ENCODE results near the gene CHRDL2.

The CHRDL2 gene

DNA sequence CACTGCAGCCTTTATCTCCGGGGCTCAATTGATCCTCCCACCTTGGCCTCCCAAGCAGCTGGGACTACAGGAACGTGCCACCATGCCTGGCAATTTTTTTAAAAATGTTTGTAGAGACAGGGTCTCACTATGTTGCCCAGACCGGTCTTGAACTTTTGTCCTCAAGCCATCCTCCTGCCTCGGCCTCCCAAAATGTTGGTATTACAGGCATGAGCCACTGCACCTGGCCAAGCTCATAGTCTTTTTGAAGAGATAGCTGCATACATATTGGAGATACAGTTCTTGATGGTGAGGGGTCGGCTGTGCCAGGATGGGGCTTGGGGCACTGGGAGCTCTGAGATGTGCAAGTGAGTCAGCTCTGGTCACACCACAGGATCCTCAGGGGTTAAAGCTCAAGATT is 53.2 kb downstream of the CHRDL2 start:
- DNase-seq (ENCODE audit: low spot score) (no peak), ATAC-seq (ENCODE audit: low read depth) (no peak)
- no peak overlapping the region for H3K27ac ChIP-seq (ENCODE audit: poor library complexity, severe bottlenecking)

DNA sequence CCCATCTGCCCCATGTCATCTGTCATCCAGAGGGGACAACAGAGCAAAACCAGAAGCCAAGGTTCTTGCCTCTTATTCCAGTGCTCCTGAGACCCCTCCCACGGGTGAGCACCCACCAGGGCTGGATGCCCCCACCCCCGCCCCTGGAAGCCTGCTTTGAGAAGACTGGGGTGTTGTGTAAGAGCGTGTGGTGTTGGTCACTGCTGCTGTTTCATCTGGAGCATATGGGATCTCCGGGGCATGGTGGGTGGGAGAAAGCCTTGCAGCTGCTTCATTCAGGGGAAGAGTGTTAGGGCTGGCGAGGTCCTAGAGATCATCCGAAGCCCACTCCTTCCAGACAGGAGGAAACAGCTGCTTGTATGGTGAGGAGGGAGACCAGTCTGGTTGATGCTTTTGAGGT is 54.1 kb downstream of the CHRDL2 start:
- H3K27me3 ChIP-seq (ENCODE audit: insufficient read depth, poor library complexity, severe bottlenecking), result no peaks in the 10 kb centered on the region
- no peaks in the 10 kb centered on the region for H3K36me3 ChIP-seq (ENCODE audit: low read depth)
- peaks cover 18% of the 10 kb centered on the region for H3K4me1 ChIP-seq (ENCODE audit: insufficient read depth, poor library complexity, severe bottlenecking)
- no peak for ATAC-seq (ENCODE audit: low read depth)
- TF ChIP-seq, protein P1, sequence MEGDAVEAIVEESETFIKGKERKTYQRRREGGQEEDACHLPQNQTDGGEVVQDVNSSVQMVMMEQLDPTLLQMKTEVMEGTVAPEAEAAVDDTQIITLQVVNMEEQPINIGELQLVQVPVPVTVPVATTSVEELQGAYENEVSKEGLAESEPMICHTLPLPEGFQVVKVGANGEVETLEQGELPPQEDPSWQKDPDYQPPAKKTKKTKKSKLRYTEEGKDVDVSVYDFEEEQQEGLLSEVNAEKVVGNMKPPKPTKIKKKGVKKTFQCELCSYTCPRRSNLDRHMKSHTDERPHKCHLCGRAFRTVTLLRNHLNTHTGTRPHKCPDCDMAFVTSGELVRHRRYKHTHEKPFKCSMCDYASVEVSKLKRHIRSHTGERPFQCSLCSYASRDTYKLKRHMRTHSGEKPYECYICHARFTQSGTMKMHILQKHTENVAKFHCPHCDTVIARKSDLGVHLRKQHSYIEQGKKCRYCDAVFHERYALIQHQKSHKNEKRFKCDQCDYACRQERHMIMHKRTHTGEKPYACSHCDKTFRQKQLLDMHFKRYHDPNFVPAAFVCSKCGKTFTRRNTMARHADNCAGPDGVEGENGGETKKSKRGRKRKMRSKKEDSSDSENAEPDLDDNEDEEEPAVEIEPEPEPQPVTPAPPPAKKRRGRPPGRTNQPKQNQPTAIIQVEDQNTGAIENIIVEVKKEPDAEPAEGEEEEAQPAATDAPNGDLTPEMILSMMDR (IDR thresholded peaks at IDR 0.05; ENCODE audit: poor library complexity, severe bottlenecking), result no peak
- no peak for DNase-seq (ENCODE audit: low spot score)
- H3K27ac ChIP-seq (ENCODE audit: poor library complexity, severe bottlenecking), result no peak overlapping the region
- H3K9me3 ChIP-seq (ENCODE audit: severe bottlenecking), result no peaks in the 10 kb centered on the region
- H3K4me3 ChIP-seq (ENCODE audit: severe bottlenecking), result no peak overlapping the region

More for the DNA sequence above, 53.2 kb downstream of the CHRDL2 start:
- H3K4me3 ChIP-seq (ENCODE audit: severe bottlenecking), result no peak overlapping the region
- no peaks in the 10 kb centered on the region for H3K36me3 ChIP-seq (ENCODE audit: low read depth)
- H3K27me3 ChIP-seq (ENCODE audit: insufficient read depth, poor library complexity, severe bottlenecking), result no peaks in the 10 kb centered on the region
- no peaks in the 10 kb centered on the region for H3K9me3 ChIP-seq (ENCODE audit: severe bottlenecking)
- peaks cover 9% of the 10 kb centered on the region for H3K4me1 ChIP-seq (ENCODE audit: insufficient read depth, poor library complexity, severe bottlenecking)
- TF ChIP-seq, protein P1 (IDR thresholded peaks at IDR 0.05; ENCODE audit: poor library complexity, severe bottlenecking), result no peak

DNA sequence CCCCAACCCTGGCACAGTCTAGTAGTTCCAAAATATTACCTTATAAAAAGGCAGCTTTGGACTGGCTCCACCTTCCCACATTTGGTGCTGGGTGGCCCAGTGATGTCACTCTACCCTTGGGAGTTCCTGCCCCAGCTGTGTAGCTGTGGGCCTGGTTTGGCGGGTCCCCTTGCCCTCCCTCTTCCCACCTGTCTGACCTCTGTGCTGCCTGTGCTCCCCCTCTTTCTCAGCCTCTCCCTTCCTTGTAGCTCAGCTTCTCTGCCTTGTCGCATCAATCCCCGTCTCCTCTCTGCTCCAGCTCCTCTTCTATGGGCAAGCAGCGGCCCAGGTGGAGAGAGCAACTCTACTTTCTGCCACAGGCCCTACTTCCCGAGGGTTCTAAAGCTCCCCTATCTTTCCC is 54.6 kb downstream of the CHRDL2 start:
- Histone ChIP-seq H3K4me1 (ENCODE audit: insufficient read depth, poor library complexity, severe bottlenecking) (peaks cover 23% of the 10 kb centered on the region), H3K36me3 (ENCODE audit: low read depth) (no peaks in the 10 kb centered on the region), H3K27me3 (ENCODE audit: insufficient read depth, poor library complexity, severe bottlenecking) (no peaks in the 10 kb centered on the region), H3K9me3 (ENCODE audit: severe bottlenecking) (no peaks in the 10 kb centered on the region), H3K4me3 (ENCODE audit: severe bottlenecking) (no peak overlapping the region), H3K27ac (ENCODE audit: poor library complexity, severe bottlenecking) (no peak overlapping the region)
- ATAC-seq (ENCODE audit: low read depth) (no peak), DNase-seq (ENCODE audit: low spot score) (no peak)
- TF ChIP-seq, protein P1 (IDR thresholded peaks at IDR 0.05; ENCODE audit: poor library complexity, severe bottlenecking), result no peak

DNA sequence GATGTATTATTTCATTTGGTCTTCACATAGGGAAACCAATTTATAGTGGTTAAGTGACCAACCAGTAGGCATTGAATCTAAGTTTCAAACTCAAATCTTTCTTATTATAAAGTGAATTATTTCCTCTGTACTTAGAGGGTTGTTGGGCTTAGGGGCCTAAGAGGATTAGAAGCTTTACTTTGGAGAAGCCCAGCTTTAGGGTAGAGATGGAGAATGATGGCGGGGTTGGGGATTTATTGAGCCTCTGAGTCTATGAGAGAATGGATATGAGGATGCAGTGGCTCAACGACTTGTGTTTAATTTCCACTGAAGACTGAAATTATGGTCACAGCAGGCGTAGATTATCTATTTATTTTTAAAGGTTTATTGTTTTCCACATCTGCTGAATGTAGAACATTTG is 55.5 kb downstream of the CHRDL2 start:
- no peak overlapping the region for H3K4me3 ChIP-seq (ENCODE audit: severe bottlenecking)
- peaks cover 23% of the 10 kb centered on the region for H3K4me1 ChIP-seq (ENCODE audit: insufficient read depth, poor library complexity, severe bottlenecking)
- ATAC-seq (ENCODE audit: low read depth) (no peak), DNase-seq (ENCODE audit: low spot score) (no peak)
- no peaks in the 10 kb centered on the region for H3K36me3 ChIP-seq (ENCODE audit: low read depth)
- no peaks in the 10 kb centered on the region for H3K27me3 ChIP-seq (ENCODE audit: insufficient read depth, poor library complexity, severe bottlenecking)
- H3K27ac ChIP-seq (ENCODE audit: poor library complexity, severe bottlenecking), result no peak overlapping the region
- H3K9me3 ChIP-seq (ENCODE audit: severe bottlenecking), result no peaks in the 10 kb centered on the region
- TF ChIP-seq, protein P1 (IDR thresholded peaks at IDR 0.05; ENCODE audit: poor library complexity, severe bottlenecking), result no peak

DNA sequence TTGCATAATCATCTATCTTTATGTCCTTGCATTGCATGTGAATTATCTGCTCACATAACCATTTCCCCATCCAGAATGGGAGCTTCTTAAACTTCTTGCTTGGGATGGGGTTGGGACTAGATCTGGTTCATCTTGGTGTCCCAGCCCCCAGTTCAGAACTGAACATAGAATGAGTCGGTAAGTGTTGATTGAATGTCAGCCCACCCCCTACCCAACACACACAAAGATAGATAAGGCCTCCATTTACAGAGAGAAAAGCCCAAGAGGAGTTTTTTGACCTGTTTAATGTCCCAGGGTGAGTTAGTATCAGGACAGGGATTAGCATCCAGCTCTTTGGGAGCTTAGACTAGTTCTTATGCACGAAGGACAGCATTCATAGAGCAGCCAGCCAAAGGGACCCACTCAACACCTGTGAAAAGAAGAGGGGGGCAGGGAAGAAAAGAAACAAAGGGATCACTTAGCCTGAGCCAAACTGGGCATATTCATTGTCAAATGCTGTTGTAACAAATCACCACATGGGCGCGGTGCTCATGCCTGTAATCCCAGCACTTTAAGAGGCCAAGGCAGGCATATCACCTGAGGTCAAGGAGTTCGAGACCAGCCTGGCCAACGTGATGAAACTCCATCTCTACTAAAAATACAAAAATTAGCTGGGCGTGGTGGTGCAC is 57.4 kb downstream of the CHRDL2 start:
- Histone ChIP-seq H3K4me1 (ENCODE audit: insufficient read depth, poor library complexity, severe bottlenecking) (peaks cover 23% of the 10 kb centered on the region), H3K27me3 (ENCODE audit: insufficient read depth, poor library complexity, severe bottlenecking) (no peaks in the 10 kb centered on the region), H3K36me3 (ENCODE audit: low read depth) (no peaks in the 10 kb centered on the region), H3K4me3 (ENCODE audit: severe bottlenecking) (no peak overlapping the region), H3K27ac (ENCODE audit: poor library complexity, severe bottlenecking) (peak overlapping the region; percentile 81), H3K9me3 (ENCODE audit: severe bottlenecking) (no peaks in the 10 kb centered on the region)
- ATAC-seq (ENCODE audit: low read depth), result no peak
- DNase-seq (ENCODE audit: low spot score), result no peak
- TF ChIP-seq, protein P1 (IDR thresholded peaks at IDR 0.05; ENCODE audit: poor library complexity, severe bottlenecking), result no peak
